ENCODE data around the gene DCTN3.

The DCTN3 gene

GRCh38 chr9:34615132-34615531, 5.2 kb downstream of the DCTN3 start:
- DNase-seq, result no peak

GRCh38 chr9:34612788-34613390, 7.4 kb downstream of the DCTN3 start:
- peak; percentile 40 for DNase-seq

GRCh38 chr9:34611811-34612787, 8.2 kb downstream of the DCTN3 start, which contains the start of gene RPP25L:
Gene RPP25L, minus strand, starts transcription at chr9:34612097. Its CDS starts 801 bp downstream, at chr9:34611296.
- DNase-seq, result peak; percentile 45

GRCh38 chr9:34611251-34611810, 9.0 kb downstream of the DCTN3 start:
- no peak for DNase-seq

- no peak for DNase-seq
Observed at GRCh38 chr9:34610434-34611206, 9.7 kb downstream of the DCTN3 start.

GRCh38 chr9:34607331-34607730, 13.0 kb downstream of the DCTN3 start:
- no peak for DNase-seq

- DNase-seq, result no peak
Observed at GRCh38 chr9:34606905-34607304, 13.4 kb downstream of the DCTN3 start.

GRCh38 chr9:34606190-34606589, 14.1 kb downstream of the DCTN3 start:
- DNase-seq, result no peak

- no peak for DNase-seq
Observed at GRCh38 chr9:34603610-34604231, 16.6 kb downstream of the DCTN3 start.

- DNase-seq, result no peak
Observed at GRCh38 chr9:34601937-34602573, 18.2 kb downstream of the DCTN3 start.

- DNase-seq, result no peak
Observed at GRCh38 chr9:34600908-34601307, 19.4 kb downstream of the DCTN3 start.

GRCh38 chr9:34599546-34599945, 20.7 kb downstream of the DCTN3 start:
- no peak for DNase-seq

GRCh38 chr9:34594177-34594576, 26.1 kb downstream of the DCTN3 start:
- DNase-seq, result no peak

- DNase-seq, result no peak
Observed at GRCh38 chr9:34592895-34593601, 27.2 kb downstream of the DCTN3 start.

GRCh38 chr9:34591917-34592866, 28.1 kb downstream of the DCTN3 start:
- DNase-seq, result no peak

- DNase-seq, result peak; percentile 30
Observed at GRCh38 chr9:34591248-34591916, 28.9 kb downstream of the DCTN3 start.

- DNase-seq, result no peak
Observed at GRCh38 chr9:34590381-34591247, 29.7 kb downstream of the DCTN3 start.

- peak; percentile 14 for DNase-seq
Observed at GRCh38 chr9:34589636-34590380, 30.5 kb downstream of the DCTN3 start, which contains the start of gene CNTFR. Gene CNTFR, minus strand, starts transcription at chr9:34589724. Its CDS starts 20,743 bp downstream, at chr9:34568981.

Measured in DMS 273 treated with DMSO at 0.1 percent for 48 hours (cell line).